Stimulated activated CD8-positive, alpha-beta memory T cell treated with anti-CD3 and anti-CD28 coated beads, Interleukin-7, amount 100 ng/mL, for 48 hours (primary cell): ENCODE measurements around the gene SNAPC2.
"Not testable (repeated sequence)": the region's sequence is repeated elsewhere in the genome, so short reads cannot be mapped to it uniquely, and the experiment has no call there.

Experiments used
- DNase-seq, 2 donors: peaks; one replicate each; pipeline ENCODE4 v3.0.0-alpha.2; 2020; ENCODE audit warnings: low read depth in 1 of 2; ENCODE audit errors: extremely low read depth in 1 of 2

The SNAPC2 gene

GRCh38 chr19:7888145-7888825, 31.9 kb upstream of the SNAPC2 start, which contains the start of gene LRRC8E:
Gene LRRC8E (plus strand): TSS chr19:7888510. CDS start chr19:7895604, 7,094 bp downstream.
- peak in 1 of 2 donors; percentile 26 for DNase-seq

GRCh38 chr19:7888826-7889217, 31.3 kb upstream of the SNAPC2 start:
- DNase-seq, result no peak

GRCh38 chr19:7893362-7894101, 26.6 kb upstream of the SNAPC2 start:
- DNase-seq, result not testable (repeated sequence)

GRCh38 chr19:7894612-7895309, 25.4 kb upstream of the SNAPC2 start:
- no peak for DNase-seq

GRCh38 chr19:7895565-7895964, 24.6 kb upstream of the SNAPC2 start:
- DNase-seq, result no peak

GRCh38 chr19:7897292-7897691, 22.8 kb upstream of the SNAPC2 start:
- no peak for DNase-seq

GRCh38 chr19:7898967-7899366, 21.2 kb upstream of the SNAPC2 start:
- no peak for DNase-seq

- DNase-seq, result no peak
Measured at GRCh38 chr19:7899751-7900378, 20.3 kb upstream of the SNAPC2 start.

GRCh38 chr19:7900401-7900870, 19.7 kb upstream of the SNAPC2 start:
- DNase-seq, result no peak

GRCh38 chr19:7900931-7901330, 19.2 kb upstream of the SNAPC2 start:
- DNase-seq, result no peak

- no peak for DNase-seq
Measured at GRCh38 chr19:7901337-7901736, 18.8 kb upstream of the SNAPC2 start.

- no peak for DNase-seq
Measured at GRCh38 chr19:7902796-7903243, 17.3 kb upstream of the SNAPC2 start.

- peak; percentile 100 for DNase-seq
Measured at GRCh38 chr19:7903244-7904073, 16.7 kb upstream of the SNAPC2 start, which contains the start of gene MAP2K7. Gene MAP2K7 (plus strand): TSS chr19:7903877. CDS start chr19:7903945, 68 bp downstream.

- DNase-seq, result peak in 1 of 2 donors; percentile 45
Measured at GRCh38 chr19:7904074-7905020, 15.8 kb upstream of the SNAPC2 start.

GRCh38 chr19:7905268-7905667, 14.9 kb upstream of the SNAPC2 start:
- no peak for DNase-seq

- no peak for DNase-seq
Measured at GRCh38 chr19:7905859-7906258, 14.3 kb upstream of the SNAPC2 start.

GRCh38 chr19:7907122-7907521, 13.0 kb upstream of the SNAPC2 start:
- DNase-seq, result no peak

GRCh38 chr19:7907544-7907943, 12.6 kb upstream of the SNAPC2 start:
- no peak for DNase-seq
